ENCODE measurements around the gene ZSWIM3. TPM values are rescaled to one million over a fixed set of nuclear protein-coding genes. Genes with fewer than 3 reads are reported as not detected.
"Not testable (repeated sequence)": the region's sequence is repeated elsewhere in the genome, so short reads cannot be mapped to it uniquely, and the experiment has no call there.

The ZSWIM3 gene
- total RNA-seq, 2 experiments from 2014 or later = 3.5 to 3.6 TPM

DNA sequence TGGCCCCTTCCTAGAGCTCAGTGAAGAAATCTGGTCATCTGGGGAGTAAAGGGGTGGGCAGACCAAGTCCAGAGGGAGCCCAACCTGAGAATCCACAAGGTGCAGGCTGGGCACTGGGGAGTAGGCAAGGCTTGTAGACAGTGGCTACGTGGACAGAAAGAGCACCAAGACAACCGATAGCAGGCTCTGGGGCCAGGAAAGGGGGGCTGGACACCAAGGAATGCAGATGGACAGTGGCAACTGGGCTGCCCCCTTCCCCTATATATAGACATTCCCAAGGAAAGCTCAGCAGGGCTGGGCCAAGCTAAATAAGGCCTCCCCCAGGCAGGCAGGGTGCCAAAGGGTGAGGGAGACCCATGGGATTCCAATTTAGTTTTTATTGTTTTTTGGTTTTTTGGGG, 28.8 kb upstream of the ZSWIM3 start:
- TF ChIP-seq, protein P1, sequence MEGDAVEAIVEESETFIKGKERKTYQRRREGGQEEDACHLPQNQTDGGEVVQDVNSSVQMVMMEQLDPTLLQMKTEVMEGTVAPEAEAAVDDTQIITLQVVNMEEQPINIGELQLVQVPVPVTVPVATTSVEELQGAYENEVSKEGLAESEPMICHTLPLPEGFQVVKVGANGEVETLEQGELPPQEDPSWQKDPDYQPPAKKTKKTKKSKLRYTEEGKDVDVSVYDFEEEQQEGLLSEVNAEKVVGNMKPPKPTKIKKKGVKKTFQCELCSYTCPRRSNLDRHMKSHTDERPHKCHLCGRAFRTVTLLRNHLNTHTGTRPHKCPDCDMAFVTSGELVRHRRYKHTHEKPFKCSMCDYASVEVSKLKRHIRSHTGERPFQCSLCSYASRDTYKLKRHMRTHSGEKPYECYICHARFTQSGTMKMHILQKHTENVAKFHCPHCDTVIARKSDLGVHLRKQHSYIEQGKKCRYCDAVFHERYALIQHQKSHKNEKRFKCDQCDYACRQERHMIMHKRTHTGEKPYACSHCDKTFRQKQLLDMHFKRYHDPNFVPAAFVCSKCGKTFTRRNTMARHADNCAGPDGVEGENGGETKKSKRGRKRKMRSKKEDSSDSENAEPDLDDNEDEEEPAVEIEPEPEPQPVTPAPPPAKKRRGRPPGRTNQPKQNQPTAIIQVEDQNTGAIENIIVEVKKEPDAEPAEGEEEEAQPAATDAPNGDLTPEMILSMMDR (IDR thresholded peaks at IDR 0.05) = no peak
- ATAC-seq (no peak), DNase-seq (no peak)
- ChIA-PET POLR2A (no interaction called here), CTCF (interaction anchor here (1.1 kb wide), 1 partner anchor 141 kb away, joined by 3 read pairs; no protein-coding TSS in a partner anchor)
- no peak overlapping the region for H3K4me3 Mint-ChIP-seq
- H3K27me3 Mint-ChIP-seq = peaks cover 11% of the 10 kb centered on the region
- no peaks in the 10 kb centered on the region for H3K36me3 Mint-ChIP-seq (ENCODE audit: low read depth)
- no peak overlapping the region for H3K27ac Mint-ChIP-seq
- H3K4me1 Mint-ChIP-seq (ENCODE audit: low read depth) = peaks cover 17% of the 10 kb centered on the region
- no peaks in the 10 kb centered on the region for H3K9me3 Mint-ChIP-seq
- intact Hi-C loops (cut with micrococcal nuclease) = loop anchor here (10.0 kb wide), 1 partner anchor 106 kb away; the partner anchor contains the start of gene PCIF1

DNA sequence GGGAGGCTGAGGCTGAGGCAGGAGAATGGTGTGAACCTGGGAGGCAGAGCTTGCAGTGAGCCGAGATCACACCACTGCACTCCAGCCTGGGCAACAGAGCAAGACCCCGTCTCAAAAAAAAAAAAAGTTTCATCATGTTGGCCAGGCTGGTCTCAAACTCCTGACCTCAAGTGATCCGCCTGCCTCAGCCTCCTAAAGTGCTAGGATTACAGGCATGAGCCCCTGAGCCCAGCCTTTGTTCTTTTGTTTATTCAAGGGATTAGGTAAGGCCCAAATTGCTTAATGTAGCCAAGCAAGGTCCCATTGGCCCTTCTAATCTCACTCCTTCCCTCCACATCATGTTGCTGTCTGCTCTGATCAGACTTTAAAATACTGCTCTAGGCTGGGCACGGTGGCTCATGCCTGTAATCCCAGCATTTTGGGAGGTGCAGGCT, 27.7 kb upstream of the ZSWIM3 start:
- H3K36me3 Mint-ChIP-seq (ENCODE audit: low read depth); DNase-seq; POLR2A ChIA-PET; ATAC-seq; H3K9me3 Mint-ChIP-seq; H3K27ac Mint-ChIP-seq; H3K27me3 Mint-ChIP-seq; H3K4me3 Mint-ChIP-seq: not testable (repeated sequence)
- H3K4me1 Mint-ChIP-seq (ENCODE audit: low read depth) = peaks cover 11% of the 10 kb centered on the region
- intact Hi-C loops (cut with micrococcal nuclease) = loop anchor here (10.0 kb wide), 1 partner anchor 105 kb away; the partner anchor contains the start of gene PCIF1
- CTCF ChIA-PET = interaction anchor here (1.6 kb wide), 1 partner anchor 31 kb away, joined by 4 read pairs; no protein-coding TSS in a partner anchor

DNA sequence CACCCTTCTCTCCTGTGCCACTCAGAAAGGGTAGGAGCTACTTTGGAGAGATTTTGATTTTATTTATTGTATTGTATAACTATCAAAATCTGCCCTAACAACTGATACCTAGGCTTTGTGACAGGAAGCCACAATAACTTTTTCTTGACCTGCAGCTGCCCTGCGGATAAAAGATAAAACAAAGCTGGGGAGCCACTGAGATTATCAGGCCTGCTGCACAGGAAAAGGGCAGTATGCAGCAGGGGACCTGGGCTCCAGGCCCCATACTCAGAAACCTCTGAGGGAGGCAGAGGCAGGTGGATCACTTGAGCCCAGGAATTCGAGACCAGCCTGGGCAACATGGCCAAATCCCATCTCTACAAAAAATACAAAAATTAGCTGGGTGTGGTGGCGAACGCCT, 24.8 kb upstream of the ZSWIM3 start:
- DNase-seq (no peak), ATAC-seq (no peak)
- ChIA-PET POLR2A (interaction anchor here (0.9 to 1.6 kb wide), 7 partner anchors 8 to 139 kb away, joined by 3 to 5 read pairs (median 4); partner anchors contain the start of genes CTSA, NEURL2, UBE2C and ZNF335), CTCF (interaction anchor here (1.0 to 1.4 kb wide), 4 partner anchors 33 to 154 kb away, joined by 3 to 8 read pairs (median 4); no protein-coding TSS in a partner anchor)
- peak overlapping the region; percentile 73 for H3K4me3 Mint-ChIP-seq
- no peak overlapping the region for H3K27ac Mint-ChIP-seq
- intact Hi-C loops (cut with micrococcal nuclease) = no loop called here
- H3K27me3 Mint-ChIP-seq = no peaks in the 10 kb centered on the region
- no peaks in the 10 kb centered on the region for H3K36me3 Mint-ChIP-seq (ENCODE audit: low read depth)
- peaks cover 10% of the 10 kb centered on the region for H3K4me1 Mint-ChIP-seq (ENCODE audit: low read depth)
- H3K9me3 Mint-ChIP-seq = no peaks in the 10 kb centered on the region
- TF ChIP-seq, protein P1 (IDR thresholded peaks at IDR 0.05) = no peak

DNA sequence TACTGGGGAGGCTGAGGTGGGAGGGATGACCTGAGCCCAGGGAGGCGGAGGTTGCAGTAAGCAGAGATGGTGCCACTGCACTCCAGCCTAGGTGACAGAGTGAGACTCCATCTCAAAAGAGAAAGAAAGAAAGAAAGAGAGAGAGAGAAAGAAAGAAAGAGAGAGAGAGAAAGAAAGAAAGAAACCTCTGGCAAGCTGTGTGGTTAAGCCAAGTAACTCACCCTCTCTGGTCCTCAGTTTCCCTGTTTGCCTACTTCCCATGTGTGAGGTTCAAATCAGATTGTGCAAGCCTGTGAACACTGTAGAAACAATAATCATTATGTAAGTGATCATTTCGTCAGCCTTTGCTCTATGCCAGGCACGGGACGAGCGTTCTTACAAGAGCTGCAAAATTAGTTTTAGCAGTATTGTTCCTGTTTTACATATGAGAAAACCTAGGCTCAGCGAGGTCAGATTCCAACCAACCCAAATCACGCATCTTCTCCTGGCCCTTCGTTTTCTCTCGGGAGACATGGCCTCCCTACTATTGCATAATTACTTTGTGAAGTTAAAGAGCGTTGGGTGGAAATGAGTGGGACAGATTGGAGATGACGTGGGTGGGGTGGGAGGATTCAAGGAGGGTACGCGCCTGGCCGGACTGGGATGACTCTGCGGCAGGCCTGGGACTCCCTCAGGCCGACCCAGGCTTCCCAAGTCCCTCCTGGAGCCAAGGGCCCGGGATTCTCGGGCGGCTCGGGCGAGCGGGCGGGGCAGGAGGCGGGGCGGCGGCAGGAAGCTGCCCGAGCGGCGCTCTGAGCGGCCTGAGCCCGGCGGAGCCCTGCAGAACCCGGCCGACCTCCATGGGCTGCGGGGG, 24.2 kb upstream of the ZSWIM3 start, which contains the start of gene SNX21:
TSS of gene SNX21 (plus strand) at position 770 of the 853 bp plus-strand sequence. CDS start 121 bp downstream, outside the sequence.
- ChIA-PET CTCF (interaction anchor here (1.0 to 1.5 kb wide), 5 partner anchors 9 to 154 kb away, joined by 3 to 8 read pairs (median 5); no protein-coding TSS in a partner anchor), POLR2A (interaction anchor here (0.9 to 1.6 kb wide), 8 partner anchors 9 to 139 kb away, joined by 3 to 5 read pairs (median 4); partner anchors contain the start of genes CTSA, NEURL2, UBE2C and ZNF335)
- DNase-seq = peak; percentile 31

More for the DNA sequence above, 24.2 kb upstream of the ZSWIM3 start, which contains the start of gene SNX21:
- TF ChIP-seq, protein P1 (IDR thresholded peaks at IDR 0.05) = no peak
- H3K27ac Mint-ChIP-seq = peak within 1 kb of the TSS; percentile 57
- no peaks in the 10 kb centered on the region for H3K9me3 Mint-ChIP-seq
- intact Hi-C loops (cut with micrococcal nuclease) = no loop called here
- peaks cover 10% of the 10 kb centered on the region for H3K4me1 Mint-ChIP-seq (ENCODE audit: low read depth)
- no peaks in the 10 kb centered on the region for H3K27me3 Mint-ChIP-seq
- peak; percentile 78 for ATAC-seq
- no peaks in the 10 kb centered on the region for H3K36me3 Mint-ChIP-seq (ENCODE audit: low read depth)
- H3K4me3 Mint-ChIP-seq = peak within 1 kb of the TSS; percentile 73

All from activated CD8-positive, alpha-beta T cell treated with anti-CD3 and anti-CD28 coated beads for 36 hours (primary cell).